ENCODE measurements around the gene CACNA1S. TPM values are rescaled to one million over a fixed set of nuclear protein-coding genes. Genes with fewer than 3 reads are reported as not detected.

CACNA1S gene
- total and polyA plus RNA-seq, 2 of the 8 experiments (the other 6 are each of a cell fraction or from before 2014, with no cell fraction given): 0.06 TPM; not detected in 1

DNA sequence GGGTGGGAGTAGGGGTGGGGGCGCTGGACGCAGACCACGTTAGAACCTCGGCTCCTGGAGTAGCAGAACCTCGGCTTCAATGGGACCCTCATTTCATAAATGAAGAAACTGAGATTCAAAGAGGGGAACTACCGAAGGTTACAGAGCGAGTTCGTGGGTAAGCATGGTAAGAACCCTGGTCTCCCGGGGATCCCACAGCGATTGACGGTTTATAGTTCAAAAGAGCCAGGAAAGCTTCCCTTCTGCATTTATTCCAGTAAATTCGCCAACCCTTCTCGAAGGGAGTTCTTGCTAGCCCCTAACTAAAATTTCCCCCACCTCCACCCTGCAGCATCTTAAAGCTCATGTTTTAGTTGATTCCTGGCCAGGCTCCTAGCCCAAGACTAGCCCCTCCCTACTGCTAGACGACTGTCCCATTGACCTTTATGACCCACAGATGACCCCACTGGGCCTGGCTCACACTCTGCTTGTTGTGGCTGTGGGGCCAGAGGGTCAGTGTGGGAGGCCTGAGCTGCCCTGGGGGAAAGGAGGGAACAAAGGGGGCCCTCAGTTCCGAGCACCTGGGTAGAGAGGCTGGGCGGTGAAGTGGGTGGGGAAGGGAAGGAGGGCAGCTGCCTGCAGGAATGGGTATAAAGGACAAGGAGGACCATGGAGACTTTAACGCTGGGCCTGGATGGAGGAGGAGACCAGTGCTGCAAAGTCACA lies 88.2 kb downstream of the CACNA1S start:
- H2BK5ac ChIP-seq (ENCODE audit: low read depth, low read length): peak overlapping the region; percentile 35; the same call in 1 of the 2 replicates
- DNase-seq (ENCODE audit: low read depth in 1 of 2, low spot score in 2 of 2) (no peak), FAIRE-seq (no peak)
- peaks cover 18% of the 10 kb centered on the region; the same call in 1 of the 2 replicates for H3K23me2 ChIP-seq (ENCODE audit: low read depth, low read length)
- WGBS, 2 experiments (ENCODE audit: extremely low coverage in 1 of 2, insufficient coverage in 1 of 2, insufficient read length in 1 of 2, insufficient replicate concordance in 2 of 2, low coverage in 1 of 2, low lambda C conversion rate in 2 of 2, missing lambda C conversion rate in 1 of 2): 33% methylated on average over 12 of the region's 17 CpGs; no CpG with 5 or more reads in 1 of the 2 experiments
- ChIA-PET CTCF (ENCODE audit: partially characterized antibody) (interaction anchor here (0.8 to 23.5 kb wide), 16 partner anchors 8 to 324 kb away, joined by 3 to 532 read pairs (median 14); no protein-coding TSS in a partner anchor), POLR2A (ENCODE audit: partially characterized antibody) (interaction anchor here (1.1 to 6.8 kb wide), 8 partner anchors 9 to 131 kb away, joined by 3 to 41 read pairs (median 6); partner anchors contain the start of gene INAVA)
- 0 out of 2 replicates have a peak overlapping the region, but pooled peaks have one; percentile 53 for H2AK5ac ChIP-seq (ENCODE audit: low read depth, low read length)
- peak overlapping the region; percentile 88 for H3K18ac ChIP-seq (ENCODE audit: extremely low read depth, low read length)
- H3K14ac ChIP-seq (ENCODE audit: insufficient read length): no peak overlapping the region
- H3K27ac ChIP-seq (ENCODE audit: low read depth, low read length): no peak overlapping the region
- no peak overlapping the region for H2AFZ ChIP-seq (ENCODE audit: low read length)
- peaks cover 0 to 1% of the 10 kb centered on the region in 2 experiments for H4K20me1 ChIP-seq (replicated peaks in 1 of 2; ENCODE audit: control insufficient read depth in 1 of 2, insufficient read depth in 2 of 2, low read length in 2 of 2)
- H3K23ac ChIP-seq (ENCODE audit: insufficient read length): no peak overlapping the region
- no peak overlapping the region for H3K9ac ChIP-seq (replicated peaks in 1 of 4; ENCODE audit: extremely low read depth in 1 of 4, low read depth in 3 of 4, low read length in 3 of 4)
- peak overlapping the region; percentile 72; the same call in 1 of the 2 replicates for H2BK15ac ChIP-seq (ENCODE audit: low read length)
- peaks cover 0 to 5% (median under 1%) of the 10 kb centered on the region in 4 experiments; a peak in 2 of 7 replicates for H3K27me3 ChIP-seq (replicated peaks in 1 of 4; ENCODE audit: control insufficient read depth in 3 of 4, extremely low read depth in 1 of 4, insufficient read depth in 3 of 4, low read length in 3 of 4)
- peaks cover 0 to 5% (median 0%) of the 10 kb centered on the region in 4 experiments; a peak in 3 of 8 replicates for H3K36me3 ChIP-seq (ENCODE audit: control insufficient read depth in 2 of 4, insufficient read depth in 4 of 4, low read length in 3 of 4)
- H3K56ac ChIP-seq (replicated peaks; ENCODE audit: insufficient read length, low read depth, low read length): no peak overlapping the region
- no peak overlapping the region for H4K5ac ChIP-seq (ENCODE audit: insufficient read length, low read depth, low read length)
- H4K8ac ChIP-seq (ENCODE audit: extremely low read depth, insufficient read depth, low read length): no peak overlapping the region; the same call in 1 of the 2 replicates
- H3K4ac ChIP-seq (replicated peaks; ENCODE audit: insufficient read length, low read depth, low read length): peak overlapping the region; percentile 19
- H3K9me3 ChIP-seq (ENCODE audit: insufficient read depth in 2 of 2, low read depth in 1 of 2, low read length in 1 of 2): no peaks in the 10 kb centered on the region
- peak overlapping the region; percentile 58 for H4K91ac ChIP-seq (replicated peaks; ENCODE audit: insufficient read length, low read length)
- H3K79me2 ChIP-seq (ENCODE audit: control insufficient read depth in 1 of 2, insufficient read depth in 2 of 2, low read length in 2 of 2): peaks cover 0 to 17% of the 10 kb centered on the region in 2 experiments; a peak in 1 of 4 replicates
- peaks cover 22 to 49% (median 37%) of the 10 kb centered on the region in 4 experiments for H3K4me1 ChIP-seq (replicated peaks in 1 of 4; ENCODE audit: control insufficient read depth in 3 of 4, insufficient read depth in 4 of 4, low read length in 3 of 4)
- H3K79me1 ChIP-seq (ENCODE audit: low read depth, low read length): no peaks in the 10 kb centered on the region
- H3K4me2 ChIP-seq (ENCODE audit: insufficient read depth in 1 of 2, low read depth in 2 of 2, low read length in 2 of 2): peak overlapping the region; percentile 81 to 90
- H2BK12ac ChIP-seq (ENCODE audit: low read depth, low read length): peak overlapping the region; percentile 68; the same call in 1 of the 2 replicates
- peak overlapping the region; percentile 31 to 84 (median 46) for H3K4me3 ChIP-seq (ENCODE audit: extremely low read depth in 1 of 4, insufficient read depth in 2 of 4, low read depth in 3 of 4, low read length in 4 of 4)
- 0 out of 2 replicates have a peak overlapping the region, but pooled peaks have one; percentile 72 for H2BK20ac ChIP-seq (ENCODE audit: low read length)
- TF ChIP-seq SP1 (IDR thresholded peaks at IDR 0.05; ENCODE audit: low read depth, low read length): 0 out of 2 replicates have a peak, but pooled peaks have one; percentile 9
- TF ChIP-seq RFX5 (IDR thresholded peaks at IDR 0.05; ENCODE audit: borderline replicate concordance, low read depth, low read length): no peak
- TF ChIP-seq PHF8 (conservative IDR thresholded peaks at IDR 0.05; ENCODE audit: low read depth, low read length): peak; percentile 4; the same call in 1 of the 2 replicates
- H2BK120ac ChIP-seq (replicated peaks; ENCODE audit: low read depth, low read length): no peak overlapping the region

Data from H1 (cell line).